K562 (cell line): ENCODE measurements around the gene PIGL. TPM values are rescaled to one million over a fixed set of nuclear protein-coding genes. Genes with fewer than 3 reads are reported as not detected.

ENCODE experiments used
- ARHGAP35 ChIP-seq: fragments of 450-650 bp; IDR thresholded peaks from 2 replicates; pipeline ENCODE4 v1.6.1; 2018; ENCODE audit not compliant: partially characterized antibody
- ATF7 ChIP-seq: fragments of 450-650 bp; IDR thresholded peaks from 2 replicates; pipeline ENCODE4 v1.7.1; 2014; ENCODE audit warnings: mild to moderate bottlenecking, moderate library complexity
- CC2D1A ChIP-seq: fragments of 450-650 bp; IDR thresholded peaks from 2 replicates; pipeline ENCODE4 v1.6.1; 2017; ENCODE audit warnings: mild to moderate bottlenecking
- CHD4 ChIP-seq: fragments of 200-600 bp; sonication (generic); IDR thresholded peaks from 3 replicates; pipeline ENCODE4 v1.6.1; 2012; ENCODE audit warnings: low read depth, mild to moderate bottlenecking, mixed read lengths, low read length, inconsistent platforms; ENCODE audit not compliant: insufficient read depth, insufficient replicate concordance, poor library complexity, severe bottlenecking
- KHSRP ChIP-seq: fragments of 450-650 bp; IDR thresholded peaks from 2 replicates; pipeline ENCODE4 v1.6.1; 2017
- MCM2 ChIP-seq: fragments of 450-650 bp; IDR thresholded peaks from 2 replicates; pipeline ENCODE4 v1.6.1; 2017; ENCODE audit warnings: low read depth, mild to moderate bottlenecking
- PML ChIP-seq: IDR thresholded peaks from 2 replicates; pipeline ENCODE4 v1.6.1; 2012; ENCODE audit warnings: low read length, inconsistent platforms
- SMAD4 ChIP-seq: fragments of 250-450 bp; sonication (Bioruptor Pico); conservative IDR thresholded peaks from 2 replicates; pipeline ENCODE4 v1.8.0; 2021; ENCODE audit warnings: inconsistent platforms, mild to moderate bottlenecking, moderate library complexity
- TCFL5 ChIP-seq: fragments of 250-450 bp; sonication (Bioruptor Pico); conservative IDR thresholded peaks from 2 replicates; pipeline ENCODE4 v1.6.1; 2021; ENCODE audit warnings: mild to moderate bottlenecking, moderate library complexity, matching md5 sums
- TEAD1 ChIP-seq, 2 experiments: fragments of 450-650 bp in 1 of 2; sonication (generic) in 1 of 2; formaldehyde crosslinking; IDR thresholded peaks; 2 replicates each; pipeline versions ENCODE4 v1.4.0 to v1.8.0; 2020 to 2022; ENCODE audit warnings: mild to moderate bottlenecking in 2 of 2, missing genetic modification reagents in 1 of 2
- ZBTB7A ChIP-seq: IDR thresholded peaks from 2 replicates; pipeline ENCODE4 v1.6.1; 2011; ENCODE audit warnings: low read depth, mild to moderate bottlenecking, low read length, moderate library complexity, borderline replicate concordance; ENCODE audit not compliant: control insufficient read depth
- ZNF140 ChIP-seq: fragments of 250-450 bp; sonication (Bioruptor Pico); IDR thresholded peaks from 2 replicates; pipeline ENCODE4 v1.8.0; 2021; ENCODE audit warnings: moderate library complexity, mild to moderate bottlenecking, inconsistent platforms
- ZNF324 ChIP-seq: fragments of 250-450 bp; sonication (Bioruptor Pico); IDR thresholded peaks from 2 replicates; pipeline ENCODE4 v1.4.0; 2020; ENCODE audit warnings: mild to moderate bottlenecking
- ZNF431 ChIP-seq: sonication (generic); formaldehyde crosslinking; IDR thresholded peaks from 2 replicates; pipeline ENCODE4 v1.8.0; 2022; ENCODE audit warnings: mild to moderate bottlenecking, missing genetic modification reagents
- ZNF780A ChIP-seq: fragments of 250-450 bp; sonication (Bioruptor Pico); IDR thresholded peaks from 2 replicates; pipeline ENCODE4 v1.5.0; 2021; ENCODE audit warnings: mild to moderate bottlenecking
- polyA plus RNA-seq, 8 experiments: library from polyadenylated mRNA; depleted of rRNA in 4 of 8; stranded (reverse) in 5 of 8; unstranded in 3 of 8; fragments of >200 nt; fragmentation: Nextera tagmentation in 2 of 8; fragmentation: Illumina TruSeq in 1 of 8; extraction: Ambion mirVana in 2 of 8; extraction: Trizol in 1 of 8; gene quantifications; 2 replicates each; pipeline versions ENCODE4 v1.2.1 to v1.2.3, GENCODE V29; 2011 to 2014; ENCODE audit warnings: inconsistent platforms in 1 of 8, missing spikeins in 1 of 8
- total RNA-seq, 7 experiments: library from RNA; depleted of rRNA in 6 of 7; stranded (reverse); fragments of >200 nt in 6 of 7; fragmentation: Illumina TruSeq in 2 of 7; extraction: Trizol in 2 of 7; gene quantifications; 2 replicates each; pipeline versions ENCODE4 v1.2.1 to v1.2.3, GENCODE V29; 2011 to 2021; ENCODE audit warnings: low replicate concordance in 1 of 7
- TF ChIP-seq, protein P1 (sequence below): IDR thresholded peaks from 3 replicates; pipeline ENCODE4 v1.6.1; 2011; ENCODE audit warnings: borderline replicate concordance, mild to moderate bottlenecking, moderate library complexity; ENCODE audit not compliant: insufficient read length; ENCODE audit errors: extremely low read depth

PIGL gene
- total and polyA plus RNA-seq, 9 of the 15 experiments (the other 6 are each of a cell fraction or from before 2014, with no cell fraction given): 19.9 to 55.3 (median 29.6) TPM

DNA sequence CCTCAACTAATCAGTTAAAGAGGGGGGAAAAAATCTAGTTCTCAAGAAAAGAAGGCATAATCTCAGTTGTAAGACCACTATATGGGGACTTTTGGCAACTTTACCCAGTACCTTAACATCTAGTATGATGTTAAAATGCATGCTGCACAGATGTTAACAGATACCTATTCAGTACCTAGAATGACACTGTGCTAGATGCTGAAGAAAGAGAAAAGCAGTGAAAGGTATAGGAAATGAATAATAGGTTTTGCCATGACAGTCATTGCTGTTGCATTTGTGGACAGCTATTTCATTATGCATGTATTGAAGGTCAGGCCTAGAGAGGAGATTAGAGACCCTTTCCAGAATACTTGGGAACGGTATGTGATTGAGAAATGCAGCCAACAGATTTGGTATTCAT, 34.5 kb downstream of the PIGL start (continued):
- TF ChIP-seq, protein P1, sequence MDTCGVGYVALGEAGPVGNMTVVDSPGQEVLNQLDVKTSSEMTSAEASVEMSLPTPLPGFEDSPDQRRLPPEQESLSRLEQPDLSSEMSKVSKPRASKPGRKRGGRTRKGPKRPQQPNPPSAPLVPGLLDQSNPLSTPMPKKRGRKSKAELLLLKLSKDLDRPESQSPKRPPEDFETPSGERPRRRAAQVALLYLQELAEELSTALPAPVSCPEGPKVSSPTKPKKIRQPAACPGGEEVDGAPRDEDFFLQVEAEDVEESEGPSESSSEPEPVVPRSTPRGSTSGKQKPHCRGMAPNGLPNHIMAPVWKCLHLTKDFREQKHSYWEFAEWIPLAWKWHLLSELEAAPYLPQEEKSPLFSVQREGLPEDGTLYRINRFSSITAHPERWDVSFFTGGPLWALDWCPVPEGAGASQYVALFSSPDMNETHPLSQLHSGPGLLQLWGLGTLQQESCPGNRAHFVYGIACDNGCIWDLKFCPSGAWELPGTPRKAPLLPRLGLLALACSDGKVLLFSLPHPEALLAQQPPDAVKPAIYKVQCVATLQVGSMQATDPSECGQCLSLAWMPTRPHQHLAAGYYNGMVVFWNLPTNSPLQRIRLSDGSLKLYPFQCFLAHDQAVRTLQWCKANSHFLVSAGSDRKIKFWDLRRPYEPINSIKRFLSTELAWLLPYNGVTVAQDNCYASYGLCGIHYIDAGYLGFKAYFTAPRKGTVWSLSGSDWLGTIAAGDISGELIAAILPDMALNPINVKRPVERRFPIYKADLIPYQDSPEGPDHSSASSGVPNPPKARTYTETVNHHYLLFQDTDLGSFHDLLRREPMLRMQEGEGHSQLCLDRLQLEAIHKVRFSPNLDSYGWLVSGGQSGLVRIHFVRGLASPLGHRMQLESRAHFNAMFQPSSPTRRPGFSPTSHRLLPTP: no peak
- TF ChIP-seq TCFL5 (CRISPR knock-in tag): no peak
- no peak for TF ChIP-seq CHD4
- no peak for TF ChIP-seq MCM2
- TF ChIP-seq SMAD4: no peak
- TF ChIP-seq PML: no peak
- no peak for TF ChIP-seq KHSRP
- TF ChIP-seq CC2D1A: no peak
- TF ChIP-seq ZNF780A (CRISPR knock-in tag): no peak
- TF ChIP-seq ARHGAP35: no peak
- no peak for TF ChIP-seq ZNF431 (CRISPR knock-in tag)
- TF ChIP-seq ZNF140: no peak
- no peak for TF ChIP-seq ZNF324 (CRISPR knock-in tag)
- no peak for TF ChIP-seq TEAD1 (CRISPR knock-in tag; IDR thresholded peaks at IDR 0.05)
- TF ChIP-seq ATF7: no peak
- no peak for TF ChIP-seq ZBTB7A
- TF ChIP-seq, all 486 proteins: peak for 0
